B cell (primary cell): ENCODE data around the gene CDK19. TPM values are rescaled to one million over a fixed set of nuclear protein-coding genes. Genes with fewer than 3 reads are reported as not detected.

Experiments
- ATAC-seq: fragments of 200-7000 bp; cut with Tn5 transposase; one replicate; pipeline ENCODE4 v1.10.0; 2021; ENCODE audit warnings: low read depth, mild to moderate bottlenecking, moderate number of reproducible peaks, moderate library complexity
- CTCF ChIA-PET: fragments of 350-600 bp; sonication (Branson Sonifier 250); formaldehyde crosslinking; loops from one replicate; lab custom pipeline; 2021; ENCODE audit warnings: antibody characterized with exemption, inconsistent platforms; lab: Charles Lee
- POLR2A ChIA-PET: fragments of 350-600 bp; sonication (Branson Sonifier 250); formaldehyde crosslinking; loops from one replicate; lab custom pipeline; 2021; ENCODE audit warnings: antibody characterized with exemption; lab: Charles Lee
- DNase-seq: peaks from one replicate; pipeline ENCODE4 v3.0.0; 2013
- H2AFZ ChIP-seq: 2 replicates; pipeline ENCODE4 v1.6.1; 2012; ENCODE audit warnings: mild to moderate bottlenecking, low read depth, low read length; ENCODE audit not compliant: insufficient read depth, poor library complexity, severe bottlenecking
- H3K27ac ChIP-seq, 2 donors: 1 replicate in 1 of 2; 2 replicates in 1 of 2; pipeline ENCODE4 v1.5.1; 2012 to 2013; ENCODE audit warnings: low read length in 2 of 2, mild to moderate bottlenecking in 2 of 2, moderate library complexity in 1 of 2
- H3K27me3 ChIP-seq, 4 experiments: fragments of 200-600 bp in 1 of 4; sonication (generic) in 1 of 4; replicated peaks in 1 of 4; 1 replicate in 2 of 4; 2 replicates in 2 of 4; pipeline versions ENCODE4 v1.6.1 to v1.7.0; 2013 to 2016; ENCODE audit warnings: low read length in 3 of 4, mild to moderate bottlenecking in 2 of 4, mixed read lengths in 1 of 4, moderate library complexity in 1 of 4; ENCODE audit not compliant: insufficient read depth in 4 of 4, control insufficient read depth in 3 of 4; ENCODE audit errors: control extremely low read depth in 1 of 4
- H3K36me3 ChIP-seq, 2 experiments: replicated peaks in 1 of 2; 1 replicate in 1 of 2; 2 replicates in 1 of 2; pipeline versions ENCODE4 v1.6.1 to v1.7.1; 2013; ENCODE audit warnings: low read length in 1 of 2; ENCODE audit not compliant: insufficient read depth in 2 of 2, control insufficient read depth in 1 of 2; ENCODE audit errors: control extremely low read depth in 1 of 2, extremely low read depth in 1 of 2
- H3K4me1 ChIP-seq, 2 donors: fragments of 200-600 bp in 1 of 2; sonication (generic) in 1 of 2; 1 replicate in 1 of 2; 2 replicates in 1 of 2; pipeline versions ENCODE4 v1.5.1 to v1.6.1; 2013 to 2017; ENCODE audit warnings: low read length in 2 of 2; ENCODE audit not compliant: control insufficient read depth in 2 of 2, insufficient read depth in 2 of 2
- H3K4me2 ChIP-seq: replicated peaks from 2 replicates; pipeline ENCODE3; 2012; ENCODE audit warnings: mild to moderate bottlenecking, low read depth, low read length; ENCODE audit not compliant: poor library complexity, severe bottlenecking
- H3K4me3 ChIP-seq, 5 experiments: fragments of 200-600 bp in 1 of 5; sonication (generic) in 1 of 5; 1 replicate in 3 of 5; 2 replicates in 2 of 5; pipeline versions ENCODE4 v1.5.1 to v1.7.0; 2011 to 2016; ENCODE audit warnings: low read length in 4 of 5, mild to moderate bottlenecking in 4 of 5, low read depth in 2 of 5, control low read depth in 1 of 5, moderate library complexity in 1 of 5; ENCODE audit not compliant: insufficient read depth in 1 of 5; ENCODE audit errors: control extremely low read depth in 1 of 5, extremely low read depth in 1 of 5
- H3K79me2 ChIP-seq: fragments of 200-600 bp; sonication (generic); one replicate; pipeline ENCODE4 v1.6.0; 2016; ENCODE audit warnings: low read length; ENCODE audit not compliant: control insufficient read depth, insufficient read depth
- H3K9ac ChIP-seq: fragments of 200-600 bp; sonication (generic); 2 replicates; pipeline ENCODE4 v1.6.1; 2017; ENCODE audit warnings: mild to moderate bottlenecking, low read length, moderate library complexity
- H3K9me3 ChIP-seq, 3 donors: one replicate each; pipeline versions ENCODE4 v1.6.1 to v1.7.1; 2013; ENCODE audit warnings: low read length in 2 of 3; ENCODE audit not compliant: control insufficient read depth in 2 of 3, insufficient read depth in 1 of 3; ENCODE audit errors: control extremely low read depth in 1 of 3
- H4K20me1 ChIP-seq: 2 replicates; pipeline ENCODE4 v1.6.0; 2012; ENCODE audit warnings: mild to moderate bottlenecking, low read length; ENCODE audit not compliant: insufficient read depth, control insufficient read depth, poor library complexity, severe bottlenecking
- H3K27ac Mint-ChIP-seq: one replicate; pipeline ENCODE4 v1.8.0; 2021; ENCODE audit warnings: mixed read lengths
- H3K27me3 Mint-ChIP-seq: one replicate; pipeline ENCODE4 v1.8.0; 2021; ENCODE audit warnings: mixed read lengths
- H3K4me1 Mint-ChIP-seq: one replicate; pipeline ENCODE4 v1.8.0; 2021; ENCODE audit warnings: mixed read lengths
- H3K4me3 Mint-ChIP-seq: one replicate; pipeline ENCODE4 v1.8.0; 2021; ENCODE audit warnings: mixed read lengths
- H3K9me3 Mint-ChIP-seq: one replicate; pipeline ENCODE4 v1.8.0; 2022; ENCODE audit warnings: mixed read lengths; ENCODE audit not compliant: insufficient read depth
- CTCF ChIP-seq: fragments of 200-600 bp; IDR thresholded peaks from one replicate; pipeline ENCODE4 v1.8.0; 2022; ENCODE audit warnings: antibody characterized with exemption, mild to moderate bottlenecking
- EZH2 ChIP-seq: IDR thresholded peaks from 2 replicates; pipeline ENCODE4 v1.6.1; 2012; ENCODE audit warnings: borderline replicate concordance, low read depth, mild to moderate bottlenecking, moderate library complexity, low read length; ENCODE audit not compliant: insufficient read depth, poor library complexity, severe bottlenecking
- WGBS: methylation state at CpG from one replicate; pipeline ENCODE4 v1.1.5; 2013; ENCODE audit warnings: missing lambda C conversion rate; ENCODE audit not compliant: insufficient coverage; 5-methylcytosine and 5-hydroxymethylcytosine counted together
- intact Hi-C: fragments of 100-400 bp; cut with micrococcal nuclease; formaldehyde crosslinking; loops from one replicate; pipeline ENCODE4 v1.10.0; 2022
- polyA plus RNA-seq: library from polyadenylated mRNA; depleted of rRNA; stranded (reverse); fragments of >200 nt; gene quantifications from 2 replicates; pipeline ENCODE4 v1.2.3, GENCODE V29; 2012
- total RNA-seq, 2 donors: library from RNA; stranded (reverse); fragments of 120-200 nt in 1 of 2; gene quantifications; 1 replicate in 1 of 2; 2 replicates in 1 of 2; pipeline versions ENCODE4 v1.2.3 to v1.2.4, GENCODE V29; 2013 to 2022

CDK19 gene
- total and polyA plus RNA-seq, 2 donors (not counting 1 experiment from before 2014, with no cell fraction given): 8.7 to 44.8 TPM

- TF ChIP-seq CTCF: no peak
- TF ChIP-seq EZH2: no peak
- no peak overlapping the region for H3K27ac Mint-ChIP-seq
- H3K9ac ChIP-seq: no peak overlapping the region
- H3K27me3 Mint-ChIP-seq: no peaks in the 10 kb centered on the region
- H3K36me3 ChIP-seq: no peaks in the 10 kb centered on the region
- no peaks in the 10 kb centered on the region for H3K4me1 Mint-ChIP-seq
- no peaks in the 10 kb centered on the region for H3K27me3 ChIP-seq
- intact Hi-C loops: no loop called here
- DNase-seq (no peak), ATAC-seq (no peak)
- CTCF ChIA-PET: no interaction called here
- POLR2A ChIA-PET: no interaction called here
- H3K4me3 ChIP-seq: no peak overlapping the region
- no peak overlapping the region for H3K27ac ChIP-seq
- H4K20me1 ChIP-seq: no peaks in the 10 kb centered on the region
- H3K9me3 ChIP-seq: peaks cover 0 to 5% (median 3%) of the 10 kb centered on the region in 3 donors
- H2AFZ ChIP-seq: no peak overlapping the region
- WGBS: 100% methylated on average over 1 of the region's 3 CpGs
- no peaks in the 10 kb centered on the region for H3K4me1 ChIP-seq
- no peak overlapping the region for H3K4me3 Mint-ChIP-seq
- no peak overlapping the region for H3K4me2 ChIP-seq
- no peaks in the 10 kb centered on the region for H3K79me2 ChIP-seq
- no peaks in the 10 kb centered on the region for H3K9me3 Mint-ChIP-seq
These were observed 217.5 kb downstream of the CDK19 start for GRCh38 chr6:110597761-110598160.

GRCh38 chr6:110596354-110596753 lies 218.9 kb downstream of the CDK19 start:
- Histone ChIP-seq H3K79me2 (no peaks in the 10 kb centered on the region), H3K9ac (no peak overlapping the region), H3K36me3 (no peaks in the 10 kb centered on the region), H3K27me3 (no peaks in the 10 kb centered on the region), H3K9me3 (peaks cover 0 to 5% (median 3%) of the 10 kb centered on the region in 3 donors), H3K27ac (no peak overlapping the region), H3K4me2 (no peak overlapping the region), H3K4me1 (no peaks in the 10 kb centered on the region), H2AFZ (no peak overlapping the region), H4K20me1 (no peaks in the 10 kb centered on the region), H3K4me3 (no peak overlapping the region)
- ChIA-PET POLR2A (no interaction called here), CTCF (no interaction called here)
- ATAC-seq (no peak), DNase-seq (no peak)
- Mint-ChIP-seq H3K9me3 (no peaks in the 10 kb centered on the region), H3K4me3 (no peak overlapping the region), H3K27me3 (no peaks in the 10 kb centered on the region), H3K27ac (no peak overlapping the region), H3K4me1 (no peaks in the 10 kb centered on the region)
- intact Hi-C loops: no loop called here
- TF ChIP-seq CTCF (no peak), EZH2 (no peak)
- WGBS: 95% methylated on average over 2 of the region's 3 CpGs
